Measurements from ENCODE around the gene PPP1R26.

PPP1R26 gene

GRCh38 chr9:135505406-135506187, 26.0 kb downstream of the PPP1R26 start:
- Histone ChIP-seq H3K9me3 (ENCODE audit: low read length) (peaks cover 6% of the 10 kb centered on the region; the same call in 1 of the 2 replicates), H4K20me1 (ENCODE audit: insufficient read depth, low read length) (no peaks in the 10 kb centered on the region), H3K27ac (ENCODE audit: low read depth, low read length, poor library complexity, severe bottlenecking) (no peak overlapping the region), H3K4me1 (ENCODE audit: insufficient read depth, low read length, severe bottlenecking) (peaks cover 9% of the 10 kb centered on the region), H3F3A (ENCODE audit: insufficient read depth, low read length) (no peaks in the 10 kb centered on the region), H3K36me3 (ENCODE audit: insufficient read depth, low read length) (peaks cover 35% of the 10 kb centered on the region), H3K9me2 (ENCODE audit: low read depth, low read length) (no peaks in the 10 kb centered on the region), H3K4me3 (ENCODE audit: low read depth, low read length, poor library complexity, severe bottlenecking) (no peak overlapping the region), H2AFZ (ENCODE audit: low read length) (no peak overlapping the region), H3K9ac (ENCODE audit: low read length) (no peak overlapping the region), H3K27me3 (ENCODE audit: insufficient read depth, low read length) (peaks cover 5% of the 10 kb centered on the region; the same call in 1 of the 2 replicates), H3K79me2 (ENCODE audit: insufficient read depth, low read length) (no peaks in the 10 kb centered on the region), H3K4me2 (ENCODE audit: low read length) (no peak overlapping the region)
- TF ChIP-seq CTCF (IDR thresholded peaks at IDR 0.05; ENCODE audit: low read length) (no peak), EZH2 (IDR thresholded peaks at IDR 0.05; ENCODE audit: borderline replicate concordance, low read length) (no peak)

GRCh38 chr9:135506327-135507103, 26.9 kb downstream of the PPP1R26 start:
- no peak overlapping the region for H2AFZ ChIP-seq (ENCODE audit: low read length)
- peaks cover 6% of the 10 kb centered on the region for H3K4me1 ChIP-seq (ENCODE audit: insufficient read depth, low read length, severe bottlenecking)
- H3K4me2 ChIP-seq (ENCODE audit: low read length) = no peak overlapping the region
- no peak overlapping the region for H3K4me3 ChIP-seq (ENCODE audit: low read depth, low read length, poor library complexity, severe bottlenecking)
- H3K9ac ChIP-seq (ENCODE audit: low read length) = no peak overlapping the region
- no peaks in the 10 kb centered on the region for H3F3A ChIP-seq (ENCODE audit: insufficient read depth, low read length)
- H3K9me3 ChIP-seq (ENCODE audit: low read length) = peaks cover 6% of the 10 kb centered on the region; the same call in 1 of the 2 replicates
- no peaks in the 10 kb centered on the region for H3K9me2 ChIP-seq (ENCODE audit: low read depth, low read length)
- H3K36me3 ChIP-seq (ENCODE audit: insufficient read depth, low read length) = peaks cover 35% of the 10 kb centered on the region
- H3K79me2 ChIP-seq (ENCODE audit: insufficient read depth, low read length) = no peaks in the 10 kb centered on the region
- TF ChIP-seq CTCF (IDR thresholded peaks at IDR 0.05; ENCODE audit: low read length) = no peak
- TF ChIP-seq EZH2 (IDR thresholded peaks at IDR 0.05; ENCODE audit: borderline replicate concordance, low read length) = no peak
- H3K27ac ChIP-seq (ENCODE audit: low read depth, low read length, poor library complexity, severe bottlenecking) = no peak overlapping the region
- H4K20me1 ChIP-seq (ENCODE audit: insufficient read depth, low read length) = no peaks in the 10 kb centered on the region
- H3K27me3 ChIP-seq (ENCODE audit: insufficient read depth, low read length) = peaks cover 5% of the 10 kb centered on the region; the same call in 1 of the 2 replicates

GRCh38 chr9:135507104-135508035, 27.8 kb downstream of the PPP1R26 start:
- H3K4me3 ChIP-seq (ENCODE audit: low read depth, low read length, poor library complexity, severe bottlenecking) = no peak overlapping the region
- no peak overlapping the region for H3K4me2 ChIP-seq (ENCODE audit: low read length)
- TF ChIP-seq CTCF (IDR thresholded peaks at IDR 0.05; ENCODE audit: low read length) (no peak), EZH2 (IDR thresholded peaks at IDR 0.05; ENCODE audit: borderline replicate concordance, low read length) (no peak)
- H3K27me3 ChIP-seq (ENCODE audit: insufficient read depth, low read length) = peaks cover 5% of the 10 kb centered on the region; the same call in 1 of the 2 replicates
- no peaks in the 10 kb centered on the region for H3F3A ChIP-seq (ENCODE audit: insufficient read depth, low read length)
- H3K79me2 ChIP-seq (ENCODE audit: insufficient read depth, low read length) = no peaks in the 10 kb centered on the region
- no peaks in the 10 kb centered on the region for H3K4me1 ChIP-seq (ENCODE audit: insufficient read depth, low read length, severe bottlenecking)
- no peak overlapping the region for H3K9ac ChIP-seq (ENCODE audit: low read length)
- peaks cover 6% of the 10 kb centered on the region; the same call in 1 of the 2 replicates for H3K9me3 ChIP-seq (ENCODE audit: low read length)
- H3K36me3 ChIP-seq (ENCODE audit: insufficient read depth, low read length) = peaks cover 29% of the 10 kb centered on the region
- no peak overlapping the region for H3K27ac ChIP-seq (ENCODE audit: low read depth, low read length, poor library complexity, severe bottlenecking)
- H3K9me2 ChIP-seq (ENCODE audit: low read depth, low read length) = no peaks in the 10 kb centered on the region
- H4K20me1 ChIP-seq (ENCODE audit: insufficient read depth, low read length) = no peaks in the 10 kb centered on the region
- no peak overlapping the region for H2AFZ ChIP-seq (ENCODE audit: low read length)
